Keratinocyte (primary cell): ENCODE results near the gene OR52K2. TPM values are rescaled to one million over a fixed set of nuclear protein-coding genes. Genes with fewer than 3 reads are reported as not detected.

ENCODE experiments used
- DNase-seq: peaks from one replicate; pipeline ENCODE4 v3.0.0-alpha.2; 2011; ENCODE audit warnings: low read depth, missing footprints, low spot score
- FAIRE-seq: peaks from 2 replicates; lab custom pipeline; 2011; peaks lifted over from hg19 to GRCh38; lab: Jason Lieb, UNC
- H2AFZ ChIP-seq: 2 replicates; pipeline ENCODE4 v1.6.0; 2012; ENCODE audit warnings: low read length, control low read depth, inconsistent platforms; ENCODE audit not compliant: control insufficient read depth
- H3K27ac ChIP-seq: 2 replicates; pipeline ENCODE4 v1.5.1; 2011; ENCODE audit warnings: low read length; ENCODE audit not compliant: control insufficient read depth, insufficient read depth
- H3K27me3 ChIP-seq: 3 replicates; pipeline ENCODE4 v1.6.0; 2011; ENCODE audit warnings: low read length; ENCODE audit not compliant: control insufficient read depth, insufficient read depth; ENCODE audit errors: extremely low read depth
- H3K36me3 ChIP-seq, 2 experiments: 2 replicates in 1 of 2; 3 replicates in 1 of 2; pipeline ENCODE4 v1.5.1; 2011; ENCODE audit warnings: low read length in 2 of 2, mild to moderate bottlenecking in 1 of 2; ENCODE audit not compliant: control insufficient read depth in 2 of 2, insufficient read depth in 2 of 2; ENCODE audit errors: extremely low read depth in 1 of 2
- H3K4me1 ChIP-seq: 3 replicates; pipeline ENCODE4 v1.5.1; 2011; ENCODE audit warnings: low read length; ENCODE audit not compliant: control insufficient read depth, insufficient read depth; ENCODE audit errors: extremely low read depth
- H3K4me2 ChIP-seq: 3 replicates; pipeline ENCODE4 v1.6.0; 2011; ENCODE audit warnings: low read depth, low read length; ENCODE audit not compliant: control insufficient read depth, insufficient read depth; ENCODE audit errors: extremely low read depth
- H3K4me3 ChIP-seq, 3 experiments: fragments of 200-600 bp in 1 of 3; sonication (generic) in 1 of 3; 2 replicates in 2 of 3; 3 replicates in 1 of 3; pipeline ENCODE4 v1.5.1; 2011 to 2016; ENCODE audit warnings: low read length in 3 of 3, mild to moderate bottlenecking in 3 of 3, control low read depth in 2 of 3, inconsistent platforms in 1 of 3, low read depth in 1 of 3, mixed read lengths in 1 of 3, mixed run types in 1 of 3, moderate library complexity in 1 of 3; ENCODE audit not compliant: control insufficient read depth in 2 of 3, insufficient read depth in 2 of 3; ENCODE audit errors: extremely low read depth in 1 of 3
- H3K79me2 ChIP-seq: 2 replicates; pipeline ENCODE4 v1.6.0; 2012; ENCODE audit warnings: low read length; ENCODE audit not compliant: control insufficient read depth, insufficient read depth
- H3K9ac ChIP-seq: 3 replicates; pipeline ENCODE4 v1.6.0; 2011; ENCODE audit warnings: low read length; ENCODE audit not compliant: control insufficient read depth, insufficient read depth; ENCODE audit errors: extremely low read depth
- H3K9me1 ChIP-seq: 3 replicates; pipeline ENCODE4 v1.6.0; 2011; ENCODE audit warnings: low read length; ENCODE audit not compliant: control insufficient read depth, insufficient read depth; ENCODE audit errors: extremely low read depth
- H3K9me3 ChIP-seq: 2 replicates; pipeline ENCODE4 v1.5.1; 2012; ENCODE audit warnings: low read depth, low read length; ENCODE audit not compliant: control insufficient read depth
- H4K20me1 ChIP-seq: 3 replicates; pipeline ENCODE4 v1.6.0; 2011; ENCODE audit warnings: low read length; ENCODE audit not compliant: control insufficient read depth, insufficient read depth; ENCODE audit errors: extremely low read depth
- CTCF ChIP-seq, 3 experiments: IDR thresholded peaks in 1 of 3; conservative IDR thresholded peaks in 1 of 3; optimal IDR thresholded peaks in 1 of 3; 2 replicates in 2 of 3; 3 replicates in 1 of 3; pipeline versions ENCODE3 to v1.5.1; 2011; ENCODE audit warnings: low read length in 3 of 3, mild to moderate bottlenecking in 3 of 3, moderate library complexity in 2 of 3, control low read depth in 1 of 3, inconsistent platforms in 1 of 3; ENCODE audit not compliant: insufficient read depth in 2 of 3; ENCODE audit errors: extremely low read depth in 1 of 3
- EZH2 ChIP-seq: IDR thresholded peaks from one replicate; pipeline ENCODE4 v1.6.1; 2012; ENCODE audit warnings: inconsistent platforms, mild to moderate bottlenecking, low read length, moderate library complexity
- dilution Hi-C: fragments of 300-500 bp; cut with MboI; formaldehyde crosslinking; loops from one replicate; pipeline ENCODE4 v1.7.0; 2020; ENCODE audit warnings: low sequenced_read_pairs; ENCODE audit not compliant: extremely low pct_ligation_motif_present
- polyA plus RNA-seq, 5 experiments: library from polyadenylated mRNA; depleted of rRNA in 3 of 5; stranded (reverse) in 3 of 5; stranded (forward) in 1 of 5; unstranded in 1 of 5; fragments of >200 nt; gene quantifications; 1 replicate in 1 of 5; 2 replicates in 3 of 5; 3 replicates in 1 of 5; pipeline versions ENCODE4 v1.2.1 to v1.2.3, GENCODE V29; 2011 to 2012; ENCODE audit warnings: missing spikeins in 2 of 5, low read depth in 1 of 5, low replicate concordance in 1 of 5

The OR52K2 gene
- polyA plus RNA-seq, 1 donor (not counting 4 experiments of a cell fraction or from before 2014, with no cell fraction given) = not detected

DNA sequence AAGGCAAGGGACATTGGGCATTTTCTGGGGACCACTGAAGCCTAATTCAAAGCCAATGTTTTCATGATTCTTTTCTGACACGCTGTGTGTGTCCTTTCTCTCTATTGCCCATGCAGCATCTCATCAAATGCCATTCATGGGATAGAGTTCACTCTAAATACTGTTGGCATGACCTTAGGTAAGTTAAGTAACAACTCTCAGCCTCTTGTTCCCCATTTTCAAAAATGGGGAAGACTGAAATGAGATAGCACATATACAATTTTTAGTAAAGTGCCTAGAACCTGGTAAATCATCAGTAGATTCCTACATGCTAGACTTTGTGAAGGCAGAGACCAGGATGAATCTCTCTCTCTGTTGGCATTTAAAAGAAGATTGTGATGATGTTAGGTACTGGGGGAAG is 12.7 kb upstream of the OR52K2 start:
- H3K27ac ChIP-seq = no peak overlapping the region
- H3K4me1 ChIP-seq = no peaks in the 10 kb centered on the region
- no peaks in the 10 kb centered on the region for H3K79me2 ChIP-seq
- H3K36me3 ChIP-seq = no peaks in the 10 kb centered on the region
- no peak for FAIRE-seq
- H3K27me3 ChIP-seq = no peaks in the 10 kb centered on the region
- H3K4me3 ChIP-seq = no peak overlapping the region
- TF ChIP-seq EZH2 = no peak
- TF ChIP-seq CTCF (optimal IDR thresholded peaks at IDR 0.05 in 1 of 3, IDR thresholded peaks at IDR 0.05 in 1 of 3, conservative IDR thresholded peaks at IDR 0.05 in 1 of 3; ENCODE audit: extremely low read depth in 1 of 3, insufficient read depth in 2 of 3, low read length in 3 of 3) = no peak
- dilution Hi-C loops = no loop called here
- no peak overlapping the region for H2AFZ ChIP-seq
- no peak overlapping the region for H3K9ac ChIP-seq
- H4K20me1 ChIP-seq = no peaks in the 10 kb centered on the region
- no peak overlapping the region for H3K4me2 ChIP-seq
- H3K9me1 ChIP-seq = no peaks in the 10 kb centered on the region
- DNase-seq = no peak
- H3K9me3 ChIP-seq = no peaks in the 10 kb centered on the region

GRCh38 chr11:4441515-4441914 is 7.6 kb upstream of the OR52K2 start:
- Histone ChIP-seq H3K9me3 (no peaks in the 10 kb centered on the region), H3K79me2 (no peaks in the 10 kb centered on the region), H3K27me3 (no peaks in the 10 kb centered on the region), H2AFZ (no peak overlapping the region), H4K20me1 (no peaks in the 10 kb centered on the region), H3K4me1 (no peaks in the 10 kb centered on the region), H3K9ac (no peak overlapping the region), H3K4me2 (no peak overlapping the region), H3K4me3 (no peak overlapping the region), H3K36me3 (no peaks in the 10 kb centered on the region), H3K27ac (no peak overlapping the region), H3K9me1 (no peaks in the 10 kb centered on the region)
- dilution Hi-C loops = no loop called here
- FAIRE-seq (no peak), DNase-seq (no peak)
- TF ChIP-seq EZH2 = no peak
- no peak for TF ChIP-seq CTCF (optimal IDR thresholded peaks at IDR 0.05 in 1 of 3, IDR thresholded peaks at IDR 0.05 in 1 of 3, conservative IDR thresholded peaks at IDR 0.05 in 1 of 3; ENCODE audit: extremely low read depth in 1 of 3, insufficient read depth in 2 of 3, low read length in 3 of 3)
